ENCODE measurements around the gene SEC61A1. TPM values are rescaled to one million over a fixed set of nuclear protein-coding genes. Genes with fewer than 3 reads are reported as not detected.

The SEC61A1 gene
- total RNA-seq: 482 and 646 TPM in 2 replicates

DNA sequence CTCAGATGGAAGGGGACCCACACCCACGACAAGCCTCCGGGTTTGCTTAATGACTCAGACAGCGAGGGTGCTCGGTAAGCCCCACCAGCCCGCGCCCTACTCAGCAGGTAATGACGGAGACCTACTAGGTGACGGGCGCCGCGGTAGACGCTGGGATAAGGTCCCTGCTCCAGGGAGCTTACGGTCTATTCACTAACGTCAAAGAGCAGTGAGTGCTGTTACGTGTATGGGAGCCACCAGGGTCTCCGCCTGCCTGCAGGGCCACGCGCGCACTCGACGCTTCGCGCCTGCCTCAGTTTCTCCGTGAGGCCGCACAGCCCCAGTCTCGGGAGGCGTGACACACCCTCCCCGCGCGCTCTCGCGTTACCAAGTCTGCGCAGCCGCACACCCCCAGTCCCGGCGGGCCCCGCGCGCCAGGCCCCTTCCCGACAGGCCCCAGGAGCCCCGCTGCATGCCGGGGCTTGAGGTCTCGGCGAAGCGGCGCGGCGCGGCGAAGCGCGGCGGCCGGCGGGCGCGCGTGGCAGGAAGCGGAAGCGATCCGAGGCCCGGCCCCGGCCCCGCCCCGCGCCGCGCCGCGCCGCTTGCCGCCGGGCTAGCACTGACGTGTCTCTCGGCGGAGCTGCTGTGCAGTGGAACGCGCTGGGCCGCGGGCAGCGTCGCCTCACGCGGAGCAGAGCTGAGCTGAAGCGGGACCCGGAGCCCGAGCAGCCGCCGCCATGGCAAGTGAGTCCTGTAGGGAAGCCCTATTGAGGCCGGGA is at the start of gene SEC61A1:
Gene SEC61A1, plus strand, starts transcription at position 601 of the 758 bp plus-strand sequence. Its CDS starts 116 bp downstream, at position 717.

Small RNA genes within 50 kb of the gene (small RNA-seq; reads per million reads assigned to genes)
- 1.8 reads per million, percentile 65 among the genes with 10 or more reads in this experiment for gene RNU2-37P (ENCODE audit: low replicate concordance)

Other genes with a start within 250 kb of the SEC61A1 start
- gene MGLL, start 229.9 kb upstream of the SEC61A1 start, total RNA-seq: 10.7 and 123 TPM in 2 replicates
- gene KBTBD12, start 137.2 kb upstream of the SEC61A1 start, total RNA-seq: not detected in 2 replicates
- 39.2 and 73.4 TPM in 2 replicates for gene RUVBL1, start 71.4 kb downstream of the SEC61A1 start, total RNA-seq
- 5.9 and 8.6 TPM in 2 replicates for gene EEFSEC, start 101.0 kb downstream of the SEC61A1 start, total RNA-seq